GM23338 (cell line): ENCODE data around the gene SLC2A9. TPM values are rescaled to one million over a fixed set of nuclear protein-coding genes. Genes with fewer than 3 reads are reported as not detected.

Experiments
- ATAC-seq: fragments of 200-7000 bp; cut with Tn5 transposase; 3 replicates; pipeline ENCODE4 v1.9.1; 2020
- DNase-seq: peaks from one replicate; pipeline ENCODE4 v3.0.0-alpha.2; 2015; ENCODE audit warnings: low spot score
- H2AFZ ChIP-seq: fragments of 200-600 bp; sonication (generic); 2 replicates; pipeline ENCODE4 v1.8.0; 2016; ENCODE audit warnings: antibody characterized with exemption, mild to moderate bottlenecking, moderate library complexity
- H3F3A ChIP-seq: fragments of 200-600 bp; sonication (generic); replicated peaks from 2 replicates; pipeline ENCODE4 v1.8.0; 2017; ENCODE audit warnings: antibody characterized with exemption, mixed run types, low read depth
- H3K27ac ChIP-seq: fragments of 200-600 bp; sonication (generic); 2 replicates; pipeline ENCODE4 v1.6.1; 2016; ENCODE audit warnings: low read depth
- H3K27me3 ChIP-seq: fragments of 200-600 bp; sonication (generic); 2 replicates; pipeline ENCODE4 v1.8.0; 2016; ENCODE audit warnings: mild to moderate bottlenecking, mixed run types, moderate library complexity; ENCODE audit not compliant: insufficient read depth
- H3K36me3 ChIP-seq: fragments of 200-600 bp; sonication (generic); 2 replicates; pipeline ENCODE4 v1.8.0; 2016; ENCODE audit warnings: mild to moderate bottlenecking; ENCODE audit not compliant: insufficient read depth
- H3K4me1 ChIP-seq: fragments of 200-600 bp; sonication (generic); 2 replicates; pipeline ENCODE4 v1.8.0; 2016; ENCODE audit warnings: mild to moderate bottlenecking, moderate library complexity; ENCODE audit not compliant: insufficient read depth
- H3K4me2 ChIP-seq: fragments of 200-600 bp; sonication (generic); 2 replicates; pipeline ENCODE4 v1.7.1; 2017; ENCODE audit warnings: mixed run types
- H3K4me3 ChIP-seq: fragments of 200-600 bp; sonication (generic); 2 replicates; pipeline ENCODE4 v1.6.1; 2016; ENCODE audit warnings: mixed run types
- H3K79me2 ChIP-seq: fragments of 200-600 bp; sonication (generic); replicated peaks from 2 replicates; pipeline ENCODE4 v1.8.0; 2017; ENCODE audit warnings: mild to moderate bottlenecking; ENCODE audit not compliant: insufficient read depth
- H3K9me2 ChIP-seq: fragments of 200-600 bp; sonication (generic); 2 replicates; pipeline ENCODE4 v1.8.0; 2017; ENCODE audit not compliant: insufficient read depth
- H4K20me1 ChIP-seq: fragments of 200-600 bp; sonication (generic); replicated peaks from 2 replicates; pipeline ENCODE4 v1.8.0; 2017; ENCODE audit warnings: mild to moderate bottlenecking; ENCODE audit not compliant: insufficient read depth
- H3K27ac Mint-ChIP-seq: 2 replicates; pipeline ENCODE4 v1.8.0; 2020; ENCODE audit warnings: inconsistent platforms, mild to moderate bottlenecking, moderate library complexity, mixed read lengths
- H3K27me3 Mint-ChIP-seq: 3 replicates; pipeline ENCODE4 v1.8.0; 2022; ENCODE audit warnings: low read depth, mild to moderate bottlenecking, moderate library complexity, mixed read lengths, inconsistent platforms; ENCODE audit not compliant: insufficient read depth, poor library complexity
- H3K36me3 Mint-ChIP-seq: 3 replicates; pipeline ENCODE4 v1.8.0; 2021; ENCODE audit warnings: low read depth, mild to moderate bottlenecking, inconsistent platforms, moderate library complexity, mixed read lengths
- H3K4me1 Mint-ChIP-seq: 3 replicates; pipeline ENCODE4 v1.8.0; 2020; ENCODE audit warnings: mild to moderate bottlenecking, inconsistent platforms, mixed read lengths
- H3K4me3 Mint-ChIP-seq: 3 replicates; pipeline ENCODE4 v1.8.0; 2021; ENCODE audit warnings: moderate library complexity, mild to moderate bottlenecking, inconsistent platforms, mixed read lengths
- H3K9me3 Mint-ChIP-seq: 3 replicates; pipeline ENCODE4 v1.8.0; 2020; ENCODE audit warnings: moderate library complexity, mild to moderate bottlenecking, inconsistent platforms, mixed read lengths
- CREB1 ChIP-seq: fragments of 250-450 bp; sonication (Bioruptor Pico); IDR thresholded peaks from 2 replicates; pipeline ENCODE4 v1.5.0; 2020; ENCODE audit warnings: low read depth, mild to moderate bottlenecking, moderate library complexity
- EZH2 ChIP-seq: fragments of 200-600 bp; sonication (generic); IDR thresholded peaks from one replicate; pipeline ENCODE4 v1.8.0; 2017; ENCODE audit warnings: antibody characterized with exemption, mild to moderate bottlenecking, low read depth; ENCODE audit not compliant: unreplicated experiment
- EZH2phosphoT487 ChIP-seq: fragments of 200-600 bp; sonication (generic); IDR thresholded peaks from one replicate; pipeline ENCODE4 v1.8.1; 2018; ENCODE audit warnings: antibody characterized with exemption; ENCODE audit not compliant: unreplicated experiment
- JUNB ChIP-seq: IDR thresholded peaks from one replicate; pipeline ENCODE4 v1.6.1; 2016; ENCODE audit warnings: antibody characterized with exemption; ENCODE audit not compliant: unreplicated experiment
- NANOG ChIP-seq: IDR thresholded peaks from 2 replicates; pipeline ENCODE4 v1.6.1; 2016; ENCODE audit warnings: antibody characterized with exemption, borderline replicate concordance
- POLR2AphosphoS5 ChIP-seq: IDR thresholded peaks from 2 replicates; pipeline ENCODE4 v1.6.1; 2016; ENCODE audit warnings: antibody characterized with exemption, low read depth
- STAT1 ChIP-seq: IDR thresholded peaks from one replicate; pipeline ENCODE4 v1.6.1; 2016; ENCODE audit warnings: antibody characterized with exemption; ENCODE audit not compliant: unreplicated experiment
- ZNF114 ChIP-seq: fragments of 250-450 bp; sonication (Bioruptor Pico); IDR thresholded peaks from 2 replicates; pipeline ENCODE4 v1.5.0; 2020; ENCODE audit warnings: mild to moderate bottlenecking, moderate library complexity
- ZNF331 ChIP-seq: fragments of 250-450 bp; sonication (Bioruptor Pico); IDR thresholded peaks from 2 replicates; pipeline ENCODE4 v1.5.0; 2020; ENCODE audit warnings: low read depth, mild to moderate bottlenecking, moderate library complexity
- polyA plus RNA-seq: library from polyadenylated mRNA; unstranded; fragments of >200 nt; fragmentation: Nextera tagmentation; extraction: Ambion mirVana; gene quantifications from 2 replicates; pipeline ENCODE4 v1.2.1, GENCODE V29; 2016
- total RNA-seq: library from RNA; depleted of rRNA; stranded (reverse); fragments of >200 nt; shearing (Covaris generic); gene quantifications from 2 replicates; pipeline ENCODE4 v1.2.3, GENCODE V29; 2014
- TF ChIP-seq, protein P1 (sequence below): IDR thresholded peaks from 2 replicates; pipeline ENCODE4 v1.6.1; 2016; ENCODE audit warnings: antibody characterized with exemption
- TF ChIP-seq, protein P2 (sequence below), 2 experiments: fragments of 200-600 bp in 1 of 2; sonication (generic) in 1 of 2; conservative IDR thresholded peaks; 2 replicates each; pipeline versions ENCODE4 v1.5.1 to v1.6.1; 2016 to 2017; ENCODE audit warnings: antibody characterized with exemption in 2 of 2, low read depth in 2 of 2, mild to moderate bottlenecking in 2 of 2, moderate library complexity in 1 of 2
- TF ChIP-seq, protein P3 (sequence below): IDR thresholded peaks from one replicate; pipeline ENCODE4 v1.6.1; 2018; ENCODE audit warnings: antibody characterized with exemption; ENCODE audit not compliant: unreplicated experiment

Gene SLC2A9
- total and polyA plus RNA-seq, 2 experiments from 2014 or later: 0.21 to 0.40 TPM

DNA sequence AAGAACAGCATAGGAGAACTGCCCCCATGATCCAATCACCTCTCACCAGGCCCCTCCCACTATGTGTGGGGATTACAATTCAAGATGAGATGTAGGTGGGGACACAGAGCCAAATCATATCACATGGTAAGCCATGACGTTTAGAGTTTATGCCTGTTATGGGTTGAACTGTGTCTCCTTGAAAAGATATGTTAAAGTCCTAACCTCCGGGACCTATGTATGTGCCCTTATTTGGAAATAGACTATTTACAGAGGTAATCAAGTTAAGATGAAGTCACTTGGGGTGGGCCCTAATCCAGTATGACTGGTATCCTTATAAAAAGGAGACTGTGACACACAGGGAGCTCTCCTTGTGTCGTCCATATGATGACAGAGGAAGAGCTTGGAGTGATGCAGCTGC lies 25.2 kb upstream of the SLC2A9 start:
- H3K9me2 ChIP-seq: no peaks in the 10 kb centered on the region
- Mint-ChIP-seq H3K27ac (no peak overlapping the region), H3K9me3 (peaks cover 8% of the 10 kb centered on the region; the same call in 2 of the 3 replicates), H3K27me3 (peaks cover 3% of the 10 kb centered on the region), H3K36me3 (no peaks in the 10 kb centered on the region), H3K4me3 (no peak overlapping the region), H3K4me1 (peaks cover 23% of the 10 kb centered on the region)
- H2AFZ ChIP-seq: no peak overlapping the region
- no peak for DNase-seq
- H3K4me2 ChIP-seq: no peak overlapping the region
- no peaks in the 10 kb centered on the region for H3K79me2 ChIP-seq
- no peaks in the 10 kb centered on the region for H3F3A ChIP-seq
- H3K27me3 ChIP-seq: no peaks in the 10 kb centered on the region
- H4K20me1 ChIP-seq: no peaks in the 10 kb centered on the region
- H3K4me1 ChIP-seq: peaks cover 13% of the 10 kb centered on the region
- H3K4me3 ChIP-seq: no peak overlapping the region
- H3K36me3 ChIP-seq: no peaks in the 10 kb centered on the region
- TF ChIP-seq, protein P1, sequence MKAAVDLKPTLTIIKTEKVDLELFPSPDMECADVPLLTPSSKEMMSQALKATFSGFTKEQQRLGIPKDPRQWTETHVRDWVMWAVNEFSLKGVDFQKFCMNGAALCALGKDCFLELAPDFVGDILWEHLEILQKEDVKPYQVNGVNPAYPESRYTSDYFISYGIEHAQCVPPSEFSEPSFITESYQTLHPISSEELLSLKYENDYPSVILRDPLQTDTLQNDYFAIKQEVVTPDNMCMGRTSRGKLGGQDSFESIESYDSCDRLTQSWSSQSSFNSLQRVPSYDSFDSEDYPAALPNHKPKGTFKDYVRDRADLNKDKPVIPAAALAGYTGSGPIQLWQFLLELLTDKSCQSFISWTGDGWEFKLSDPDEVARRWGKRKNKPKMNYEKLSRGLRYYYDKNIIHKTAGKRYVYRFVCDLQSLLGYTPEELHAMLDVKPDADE: no peak
- TF ChIP-seq ZNF114 (CRISPR knock-in tag) (no peak), JUNB (no peak), CREB1 (CRISPR knock-in tag) (no peak), NANOG (no peak), EZH2phosphoT487 (no peak), POLR2AphosphoS5 (no peak), STAT1 (no peak), ZNF331 (CRISPR knock-in tag) (no peak)
- H3K27ac ChIP-seq: no peak overlapping the region
- ATAC-seq: no peak

DNA sequence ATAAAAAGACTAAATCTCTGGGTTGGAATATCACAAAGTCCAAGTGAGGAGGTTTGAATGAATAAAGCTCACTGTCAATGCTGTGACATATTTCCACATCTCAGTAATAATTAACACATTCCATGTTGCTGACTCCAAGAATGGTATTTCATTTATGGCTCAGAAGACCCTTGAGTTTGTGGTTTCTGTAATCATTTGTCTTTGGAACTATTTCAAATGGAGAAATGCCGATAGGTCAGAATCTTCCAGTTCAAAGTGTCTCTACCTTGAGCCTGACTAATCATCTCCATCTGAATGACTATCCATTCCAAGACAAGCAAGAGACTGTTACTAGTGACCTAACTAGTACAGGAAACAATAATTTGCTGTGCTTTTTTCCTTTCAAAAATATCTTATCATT lies 24.2 kb upstream of the SLC2A9 start:
- Histone ChIP-seq H3K27ac (no peak overlapping the region), H3K36me3 (no peaks in the 10 kb centered on the region), H3K27me3 (no peaks in the 10 kb centered on the region), H3K4me3 (no peak overlapping the region), H4K20me1 (no peaks in the 10 kb centered on the region), H3K4me1 (peaks cover 6% of the 10 kb centered on the region), H3K4me2 (no peak overlapping the region), H3K9me2 (no peaks in the 10 kb centered on the region), H3K79me2 (no peaks in the 10 kb centered on the region), H2AFZ (no peak overlapping the region), H3F3A (no peaks in the 10 kb centered on the region)
- Mint-ChIP-seq H3K4me1 (peaks cover 15% of the 10 kb centered on the region), H3K9me3 (peaks cover 8% of the 10 kb centered on the region; the same call in 2 of the 3 replicates), H3K27ac (no peak overlapping the region), H3K27me3 (peaks cover 3% of the 10 kb centered on the region), H3K4me3 (no peak overlapping the region), H3K36me3 (no peaks in the 10 kb centered on the region)
- ATAC-seq (no peak), DNase-seq (no peak)
- TF ChIP-seq POLR2AphosphoS5 (no peak), EZH2phosphoT487 (no peak), STAT1 (no peak), JUNB (no peak), ZNF114 (CRISPR knock-in tag) (no peak), NANOG (no peak), EZH2 (no peak)
- TF ChIP-seq, protein P2, sequence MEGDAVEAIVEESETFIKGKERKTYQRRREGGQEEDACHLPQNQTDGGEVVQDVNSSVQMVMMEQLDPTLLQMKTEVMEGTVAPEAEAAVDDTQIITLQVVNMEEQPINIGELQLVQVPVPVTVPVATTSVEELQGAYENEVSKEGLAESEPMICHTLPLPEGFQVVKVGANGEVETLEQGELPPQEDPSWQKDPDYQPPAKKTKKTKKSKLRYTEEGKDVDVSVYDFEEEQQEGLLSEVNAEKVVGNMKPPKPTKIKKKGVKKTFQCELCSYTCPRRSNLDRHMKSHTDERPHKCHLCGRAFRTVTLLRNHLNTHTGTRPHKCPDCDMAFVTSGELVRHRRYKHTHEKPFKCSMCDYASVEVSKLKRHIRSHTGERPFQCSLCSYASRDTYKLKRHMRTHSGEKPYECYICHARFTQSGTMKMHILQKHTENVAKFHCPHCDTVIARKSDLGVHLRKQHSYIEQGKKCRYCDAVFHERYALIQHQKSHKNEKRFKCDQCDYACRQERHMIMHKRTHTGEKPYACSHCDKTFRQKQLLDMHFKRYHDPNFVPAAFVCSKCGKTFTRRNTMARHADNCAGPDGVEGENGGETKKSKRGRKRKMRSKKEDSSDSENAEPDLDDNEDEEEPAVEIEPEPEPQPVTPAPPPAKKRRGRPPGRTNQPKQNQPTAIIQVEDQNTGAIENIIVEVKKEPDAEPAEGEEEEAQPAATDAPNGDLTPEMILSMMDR (conservative IDR thresholded peaks at IDR 0.05; ENCODE audit: low read depth in 2 of 2): no peak
- TF ChIP-seq, protein P3, sequence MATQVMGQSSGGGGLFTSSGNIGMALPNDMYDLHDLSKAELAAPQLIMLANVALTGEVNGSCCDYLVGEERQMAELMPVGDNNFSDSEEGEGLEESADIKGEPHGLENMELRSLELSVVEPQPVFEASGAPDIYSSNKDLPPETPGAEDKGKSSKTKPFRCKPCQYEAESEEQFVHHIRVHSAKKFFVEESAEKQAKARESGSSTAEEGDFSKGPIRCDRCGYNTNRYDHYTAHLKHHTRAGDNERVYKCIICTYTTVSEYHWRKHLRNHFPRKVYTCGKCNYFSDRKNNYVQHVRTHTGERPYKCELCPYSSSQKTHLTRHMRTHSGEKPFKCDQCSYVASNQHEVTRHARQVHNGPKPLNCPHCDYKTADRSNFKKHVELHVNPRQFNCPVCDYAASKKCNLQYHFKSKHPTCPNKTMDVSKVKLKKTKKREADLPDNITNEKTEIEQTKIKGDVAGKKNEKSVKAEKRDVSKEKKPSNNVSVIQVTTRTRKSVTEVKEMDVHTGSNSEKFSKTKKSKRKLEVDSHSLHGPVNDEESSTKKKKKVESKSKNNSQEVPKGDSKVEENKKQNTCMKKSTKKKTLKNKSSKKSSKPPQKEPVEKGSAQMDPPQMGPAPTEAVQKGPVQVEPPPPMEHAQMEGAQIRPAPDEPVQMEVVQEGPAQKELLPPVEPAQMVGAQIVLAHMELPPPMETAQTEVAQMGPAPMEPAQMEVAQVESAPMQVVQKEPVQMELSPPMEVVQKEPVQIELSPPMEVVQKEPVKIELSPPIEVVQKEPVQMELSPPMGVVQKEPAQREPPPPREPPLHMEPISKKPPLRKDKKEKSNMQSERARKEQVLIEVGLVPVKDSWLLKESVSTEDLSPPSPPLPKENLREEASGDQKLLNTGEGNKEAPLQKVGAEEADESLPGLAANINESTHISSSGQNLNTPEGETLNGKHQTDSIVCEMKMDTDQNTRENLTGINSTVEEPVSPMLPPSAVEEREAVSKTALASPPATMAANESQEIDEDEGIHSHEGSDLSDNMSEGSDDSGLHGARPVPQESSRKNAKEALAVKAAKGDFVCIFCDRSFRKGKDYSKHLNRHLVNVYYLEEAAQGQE: no peak
